T-helper 1 cell treated with Interleukin-12 subunit alpha and Interleukin-12 subunit beta and Interleukin-4 antibody, amounts not matched to agents 30 ng/mL and 1 ng/mL, for 36 hours (primary cell): ENCODE results near the gene SGTA. TPM values are rescaled to one million over a fixed set of nuclear protein-coding genes. Genes with fewer than 3 reads are reported as not detected.
"Not testable (repeated sequence)": the region's sequence is repeated elsewhere in the genome, so short reads cannot be mapped to it uniquely, and the experiment has no call there.

Experiments
- intact Hi-C: fragments of 100-400 bp; cut with micrococcal nuclease; formaldehyde crosslinking; loops from one replicate; pipeline ENCODE4 v1.15.1; 2024
- total RNA-seq: library from RNA; stranded (reverse); gene quantifications from 2 replicates; pipeline ENCODE4 v1.2.3, GENCODE V29; 2022

The SGTA gene
- total RNA-seq, 1 donor from 2014 or later, result 49.2 TPM

GRCh38 chr19:2715470-2716274 is 67.4 kb downstream of the SGTA start:
- intact Hi-C loops, result no loop called here

GRCh38 chr19:2714531-2715269 is 68.4 kb downstream of the SGTA start:
- intact Hi-C loops, result no loop called here

- intact Hi-C loops, result not testable (repeated sequence)
Measured at GRCh38 chr19:2714102-2714501, 69.0 kb downstream of the SGTA start.

GRCh38 chr19:2713170-2713569 is 69.9 kb downstream of the SGTA start:
- intact Hi-C loops, result not testable (repeated sequence)

- intact Hi-C loops, result no loop called here
Measured at GRCh38 chr19:2711875-2712205, 71.2 kb downstream of the SGTA start.

- intact Hi-C loops, result no loop called here
Measured at GRCh38 chr19:2711172-2711874, 71.8 kb downstream of the SGTA start.

- intact Hi-C loops, result no loop called here
Measured at GRCh38 chr19:2706251-2706650, 76.8 kb downstream of the SGTA start.

Other genes with a start within 250 kb of the SGTA start
- 0.22 and 0.32 TPM in 2 replicates for gene GNG7, start 80.6 kb downstream of the SGTA start, total RNA-seq
- not detected in 2 replicates for gene DIRAS1, start 61.9 kb downstream of the SGTA start, total RNA-seq
- gene SLC39A3, start 43.3 kb downstream of the SGTA start, total RNA-seq, result 30.9 and 36.0 TPM in 2 replicates
- gene THOP1, start 2.2 kb upstream of the SGTA start, total RNA-seq, result 96.0 and 103 TPM in 2 replicates
- gene ZNF554, start 36.6 kb upstream of the SGTA start, total RNA-seq, result 3.2 and 3.4 TPM in 2 replicates
- gene ZNF555, start 58.2 kb upstream of the SGTA start, total RNA-seq, result 1.0 and 1.2 TPM in 2 replicates
- not detected in 2 replicates for gene ZNF556, start 84.1 kb upstream of the SGTA start, total RNA-seq
- gene ZNF57, start 117.7 kb upstream of the SGTA start, total RNA-seq, result 1.8 TPM in 2 replicates
- gene ZNF77, start 161.7 kb upstream of the SGTA start, total RNA-seq, result 3.0 and 3.3 TPM in 2 replicates
- 0.54 and 1.1 TPM in 2 replicates for gene TLE6, start 194.3 kb upstream of the SGTA start, total RNA-seq
- 0.61 and 0.76 TPM in 2 replicates for gene TLE2, start 246.0 kb upstream of the SGTA start, total RNA-seq